HEK293 (cell line): ENCODE data around the gene OR1E2.
A peak's percentile ranks its signal among the peaks of the same experiment; 100 is the strongest.
"Not testable (repeated sequence)": the region's sequence is repeated elsewhere in the genome, so short reads cannot be mapped to it uniquely, and the experiment has no call there.

Experiments
- CTCF ChIA-PET: fragments of 350-600 bp; formaldehyde crosslinking; extraction: SDS; loops from one replicate; lab custom pipeline; 2021; ENCODE audit warnings: antibody characterized with exemption; lab: Yijun Ruan, JAX
- POLR2A ChIA-PET: fragments of 300-600 bp; formaldehyde crosslinking; extraction: SDS; loops from one replicate; lab custom pipeline; 2020; ENCODE audit warnings: antibody characterized with exemption, inconsistent platforms; lab: Yijun Ruan, JAX
- H3K27ac ChIP-seq: fragments of 200-500 bp; sonication (Bioruptor generic); 2 replicates; pipeline ENCODE4 v1.5.1; 2014; ENCODE audit warnings: low read depth, low read length, control low read depth, inconsistent platforms; ENCODE audit errors: extremely low read depth
- H3K36me3 ChIP-seq, 2 experiments: fragments of 200-500 bp in 1 of 2; sonication (Bioruptor generic) in 1 of 2; 1 replicate in 1 of 2; 2 replicates in 1 of 2; pipeline ENCODE4 v1.5.1; 2014 to 2017; ENCODE audit warnings: inconsistent platforms in 2 of 2, low read length in 2 of 2; ENCODE audit not compliant: control insufficient read depth in 2 of 2, insufficient read depth in 1 of 2
- H3K4me1 ChIP-seq: fragments of 200-500 bp; sonication (Bioruptor generic); 2 replicates; pipeline ENCODE4 v1.5.1; 2014; ENCODE audit warnings: mild to moderate bottlenecking, low read length, inconsistent platforms; ENCODE audit not compliant: control insufficient read depth, insufficient read depth
- H3K4me3 ChIP-seq: 2 replicates; pipeline ENCODE4 v1.5.1; 2011; ENCODE audit warnings: low read depth, mild to moderate bottlenecking, control low read depth, low read length, moderate library complexity
- H3K9me3 ChIP-seq: fragments of 200-500 bp; sonication (Bioruptor generic); 2 replicates; pipeline ENCODE4 v1.5.1; 2014; ENCODE audit warnings: low read depth, low read length, inconsistent platforms; ENCODE audit not compliant: control insufficient read depth, insufficient read depth
- KLF10 ChIP-seq: fragments of 450-650 bp; IDR thresholded peaks from 2 replicates; pipeline ENCODE4 v1.5.1; 2018; ENCODE audit warnings: missing biosample characterization, mild to moderate bottlenecking, missing genetic modification characterization
- OVOL3 ChIP-seq: fragments of 450-650 bp; formaldehyde crosslinking; IDR thresholded peaks from 2 replicates; pipeline ENCODE4 v1.5.1; 2016; ENCODE audit warnings: missing biosample characterization, missing genetic modification characterization
- REST ChIP-seq: fragments of 450-650 bp; formaldehyde crosslinking; IDR thresholded peaks from 2 replicates; pipeline ENCODE4 v1.5.1; 2016; ENCODE audit warnings: missing biosample characterization, missing genetic modification characterization
- ZNF148 ChIP-seq: fragments of 450-650 bp; formaldehyde crosslinking; IDR thresholded peaks from 2 replicates; pipeline ENCODE4 v1.5.0; 2017; ENCODE audit warnings: missing biosample characterization, missing genetic modification characterization, borderline replicate concordance
- ZNF280D ChIP-seq: fragments of 450-650 bp; formaldehyde crosslinking; IDR thresholded peaks from 2 replicates; pipeline ENCODE4 v1.5.1; 2016; ENCODE audit warnings: missing biosample characterization, missing genetic modification characterization
- ZNF692 ChIP-seq: fragments of 450-650 bp; formaldehyde crosslinking; IDR thresholded peaks from 2 replicates; pipeline ENCODE4 v1.5.1; 2016; ENCODE audit warnings: missing biosample characterization, missing genetic modification characterization

OR1E2 gene

GRCh38 chr17:3397801-3398200 is 35.8 kb downstream of the OR1E2 start:
- not testable (repeated sequence) for H3K9me3 ChIP-seq
- TF ChIP-seq REST = peak; percentile 84
- TF ChIP-seq, all 188 proteins: peak for 1; not testable (repeated sequence) for 187
- H3K36me3 ChIP-seq, H3K4me3 ChIP-seq, H3K4me1 ChIP-seq, POLR2A ChIA-PET, H3K27ac ChIP-seq, CTCF ChIA-PET: not testable (repeated sequence)

GRCh38 chr17:3389791-3390190 is 43.9 kb downstream of the OR1E2 start:
- CTCF ChIA-PET = no interaction called here
- no peak overlapping the region for H3K27ac ChIP-seq
- POLR2A ChIA-PET = no interaction called here

More at GRCh38 chr17:3389791-3390190, 43.9 kb downstream of the OR1E2 start:
- TF ChIP-seq KLF10 (tag by site-specific recombination) = no peak
- TF ChIP-seq ZNF148 (tag by site-specific recombination) = no peak
- no peak for TF ChIP-seq ZNF280D
- no peak for TF ChIP-seq ZNF692 (tag by site-specific recombination)
- no peak for TF ChIP-seq OVOL3 (tag by site-specific recombination)
- TF ChIP-seq, all 188 proteins: peak for 0
- Histone ChIP-seq H3K4me1 (no peaks in the 10 kb centered on the region), H3K9me3 (no peaks in the 10 kb centered on the region; the same call in 1 of the 2 replicates), H3K36me3 (no peaks in the 10 kb centered on the region), H3K4me3 (no peak overlapping the region)
